Measurements from ENCODE around the gene USH1C. TPM values are rescaled to one million over a fixed set of nuclear protein-coding genes. Genes with fewer than 3 reads are reported as not detected.

USH1C gene
- total and polyA plus RNA-seq, 7 donors: 0.05 to 0.44 (median 0.14) TPM; not detected in 4

- TF ChIP-seq, protein P1, sequence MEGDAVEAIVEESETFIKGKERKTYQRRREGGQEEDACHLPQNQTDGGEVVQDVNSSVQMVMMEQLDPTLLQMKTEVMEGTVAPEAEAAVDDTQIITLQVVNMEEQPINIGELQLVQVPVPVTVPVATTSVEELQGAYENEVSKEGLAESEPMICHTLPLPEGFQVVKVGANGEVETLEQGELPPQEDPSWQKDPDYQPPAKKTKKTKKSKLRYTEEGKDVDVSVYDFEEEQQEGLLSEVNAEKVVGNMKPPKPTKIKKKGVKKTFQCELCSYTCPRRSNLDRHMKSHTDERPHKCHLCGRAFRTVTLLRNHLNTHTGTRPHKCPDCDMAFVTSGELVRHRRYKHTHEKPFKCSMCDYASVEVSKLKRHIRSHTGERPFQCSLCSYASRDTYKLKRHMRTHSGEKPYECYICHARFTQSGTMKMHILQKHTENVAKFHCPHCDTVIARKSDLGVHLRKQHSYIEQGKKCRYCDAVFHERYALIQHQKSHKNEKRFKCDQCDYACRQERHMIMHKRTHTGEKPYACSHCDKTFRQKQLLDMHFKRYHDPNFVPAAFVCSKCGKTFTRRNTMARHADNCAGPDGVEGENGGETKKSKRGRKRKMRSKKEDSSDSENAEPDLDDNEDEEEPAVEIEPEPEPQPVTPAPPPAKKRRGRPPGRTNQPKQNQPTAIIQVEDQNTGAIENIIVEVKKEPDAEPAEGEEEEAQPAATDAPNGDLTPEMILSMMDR (IDR thresholded peaks at IDR 0.05): no peak
- intact Hi-C loops (cut with DNase I): no loop called here
- 69 to 81% (median 80%) methylated on average over 6 of the region's 6 CpGs for whole genome bisulfite sequencing, 3 donors
- Histone ChIP-seq H3K27me3 (ENCODE audit: insufficient read depth in 3 of 3, low read length in 2 of 3) (no peaks in the 10 kb centered on the region), H3K36me3 (ENCODE audit: insufficient read depth in 1 of 2, low read depth in 1 of 2) (no peaks in the 10 kb centered on the region), H3K27ac (no peak overlapping the region), H3K4me1 (no peaks in the 10 kb centered on the region), H3K4me3 (no peak overlapping the region), H3K9me3 (no peaks in the 10 kb centered on the region)
- no peak for ATAC-seq
- DNase-seq: no peak
These were observed 37.0 kb upstream of the USH1C start for GRCh38 chr11:17581036-17581731.

GRCh38 chr11:17580271-17580670 lies 36.1 kb upstream of the USH1C start:
- no peak for DNase-seq
- Histone ChIP-seq H3K4me3 (no peak overlapping the region), H3K36me3 (ENCODE audit: insufficient read depth in 1 of 2, low read depth in 1 of 2) (no peaks in the 10 kb centered on the region), H3K27ac (no peak overlapping the region), H3K9me3 (no peaks in the 10 kb centered on the region), H3K4me1 (no peaks in the 10 kb centered on the region), H3K27me3 (ENCODE audit: insufficient read depth in 3 of 3, low read length in 2 of 3) (no peaks in the 10 kb centered on the region)
- TF ChIP-seq, protein P1 (IDR thresholded peaks at IDR 0.05): no peak
- intact Hi-C loops (cut with DNase I): no loop called here
- ATAC-seq: no peak
- 48 to 51% (median 50%) methylated on average over 1 of the region's 1 CpG for WGBS, 3 donors

DNA sequence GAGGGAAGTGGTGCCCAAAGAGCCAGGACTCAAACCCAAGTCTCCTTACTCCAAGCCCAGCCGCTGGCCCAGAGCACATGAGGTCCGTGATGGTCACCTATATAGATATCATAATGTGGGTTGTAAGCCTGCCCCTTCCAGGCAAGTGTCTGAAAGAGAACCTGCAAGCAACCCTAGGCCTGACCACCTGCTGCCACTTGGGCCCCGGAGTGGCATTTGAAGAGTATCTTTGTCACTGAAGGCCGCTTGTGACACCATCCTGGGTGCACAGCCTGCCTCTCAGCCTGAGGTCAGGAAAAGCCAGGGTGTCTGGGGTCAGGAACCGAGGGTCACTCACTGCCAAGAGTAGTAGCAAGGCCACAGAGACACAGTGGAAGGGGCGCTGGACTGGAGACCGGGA lies 35.2 kb upstream of the USH1C start:
- H3K9me3 ChIP-seq: no peaks in the 10 kb centered on the region
- no peaks in the 10 kb centered on the region for H3K4me1 ChIP-seq
- no peaks in the 10 kb centered on the region for H3K27me3 ChIP-seq (ENCODE audit: insufficient read depth in 3 of 3, low read length in 2 of 3)
- WGBS, 3 donors: 84 to 94% (median 91%) methylated on average over 7 of the region's 7 CpGs
- H3K27ac ChIP-seq: no peak overlapping the region
- intact Hi-C loops (cut with DNase I): no loop called here
- no peak overlapping the region for H3K4me3 ChIP-seq
- DNase-seq: no peak
- H3K36me3 ChIP-seq (ENCODE audit: insufficient read depth in 1 of 2, low read depth in 1 of 2): no peaks in the 10 kb centered on the region
- ATAC-seq: no peak
- TF ChIP-seq, protein P1 (IDR thresholded peaks at IDR 0.05): no peak

- Histone ChIP-seq H3K9me3 (no peaks in the 10 kb centered on the region), H3K4me3 (no peak overlapping the region), H3K36me3 (ENCODE audit: insufficient read depth in 1 of 2, low read depth in 1 of 2) (no peaks in the 10 kb centered on the region), H3K27me3 (ENCODE audit: insufficient read depth in 3 of 3, low read length in 2 of 3) (no peaks in the 10 kb centered on the region), H3K27ac (no peak overlapping the region), H3K4me1 (no peaks in the 10 kb centered on the region)
- 65 to 74% (median 68%) methylated on average over 8 of the region's 8 CpGs for WGBS, 3 donors
- TF ChIP-seq, protein P1 (IDR thresholded peaks at IDR 0.05): no peak
- intact Hi-C loops (cut with DNase I): no loop called here
- ATAC-seq: no peak
- DNase-seq: no peak
These were observed 34.7 kb upstream of the USH1C start for GRCh38 chr11:17578958-17579357.

GRCh38 chr11:17578296-17578695 lies 34.1 kb upstream of the USH1C start:
- no peak overlapping the region for H3K27ac ChIP-seq
- intact Hi-C loops (cut with DNase I): no loop called here
- ATAC-seq: peak in 1 of 4 donors; percentile 13
- no peak for DNase-seq
- TF ChIP-seq, protein P1 (IDR thresholded peaks at IDR 0.05): no peak
- H3K27me3 ChIP-seq (ENCODE audit: insufficient read depth in 3 of 3, low read length in 2 of 3): no peaks in the 10 kb centered on the region
- H3K4me3 ChIP-seq: no peak overlapping the region
- H3K9me3 ChIP-seq: no peaks in the 10 kb centered on the region
- WGBS, 3 donors: 87 to 90% (median 88%) methylated on average over 10 to 11 of the region's 11 CpGs
- H3K36me3 ChIP-seq (ENCODE audit: insufficient read depth in 1 of 2, low read depth in 1 of 2): no peaks in the 10 kb centered on the region
- H3K4me1 ChIP-seq: no peaks in the 10 kb centered on the region
